Measurements from ENCODE around the gene SPATA4. TPM values are rescaled to one million over a fixed set of nuclear protein-coding genes. Genes with fewer than 3 reads are reported as not detected.

Gene SPATA4
- polyA plus RNA-seq, 1 experiment, result 0.09 TPM

DNA sequence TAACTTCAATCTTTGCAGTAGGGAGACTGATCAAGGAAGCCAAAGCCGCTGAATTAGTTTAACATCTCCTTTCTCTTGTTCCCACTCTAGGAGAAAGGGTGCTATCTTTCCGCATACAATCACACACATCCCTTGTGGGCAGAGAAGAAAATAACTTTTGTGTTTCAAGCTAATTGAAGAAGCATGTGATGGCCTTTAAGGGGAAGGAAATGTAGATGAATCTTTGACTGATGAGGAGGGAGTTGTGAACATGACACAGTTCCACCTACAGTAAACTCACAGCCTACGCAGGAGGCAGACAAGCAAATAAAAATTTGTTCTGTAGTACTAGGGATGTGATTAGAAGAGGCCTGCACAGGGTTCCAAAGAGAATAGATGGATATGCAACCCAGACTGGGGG lies 14.7 kb upstream of the SPATA4 start:
- no peak overlapping the region for H3K27ac ChIP-seq (ENCODE audit: low read depth, low read length)
- TF ChIP-seq, protein P1, sequence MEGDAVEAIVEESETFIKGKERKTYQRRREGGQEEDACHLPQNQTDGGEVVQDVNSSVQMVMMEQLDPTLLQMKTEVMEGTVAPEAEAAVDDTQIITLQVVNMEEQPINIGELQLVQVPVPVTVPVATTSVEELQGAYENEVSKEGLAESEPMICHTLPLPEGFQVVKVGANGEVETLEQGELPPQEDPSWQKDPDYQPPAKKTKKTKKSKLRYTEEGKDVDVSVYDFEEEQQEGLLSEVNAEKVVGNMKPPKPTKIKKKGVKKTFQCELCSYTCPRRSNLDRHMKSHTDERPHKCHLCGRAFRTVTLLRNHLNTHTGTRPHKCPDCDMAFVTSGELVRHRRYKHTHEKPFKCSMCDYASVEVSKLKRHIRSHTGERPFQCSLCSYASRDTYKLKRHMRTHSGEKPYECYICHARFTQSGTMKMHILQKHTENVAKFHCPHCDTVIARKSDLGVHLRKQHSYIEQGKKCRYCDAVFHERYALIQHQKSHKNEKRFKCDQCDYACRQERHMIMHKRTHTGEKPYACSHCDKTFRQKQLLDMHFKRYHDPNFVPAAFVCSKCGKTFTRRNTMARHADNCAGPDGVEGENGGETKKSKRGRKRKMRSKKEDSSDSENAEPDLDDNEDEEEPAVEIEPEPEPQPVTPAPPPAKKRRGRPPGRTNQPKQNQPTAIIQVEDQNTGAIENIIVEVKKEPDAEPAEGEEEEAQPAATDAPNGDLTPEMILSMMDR (IDR thresholded peaks at IDR 0.05; ENCODE audit: low read depth, low read length), result no peak
- ChIA-PET CTCF (no interaction called here), POLR2A (no interaction called here)
- DNase-seq (ENCODE audit: low read depth, low spot score), result no peak
- no peaks in the 10 kb centered on the region for H3K9me3 ChIP-seq (ENCODE audit: control insufficient read depth, insufficient read depth, low read length)
- H3K4me3 ChIP-seq (ENCODE audit: low read depth, low read length), result no peak overlapping the region
- no peaks in the 10 kb centered on the region for H3K27me3 ChIP-seq (ENCODE audit: control insufficient read depth, insufficient read depth, low read length)

DNA sequence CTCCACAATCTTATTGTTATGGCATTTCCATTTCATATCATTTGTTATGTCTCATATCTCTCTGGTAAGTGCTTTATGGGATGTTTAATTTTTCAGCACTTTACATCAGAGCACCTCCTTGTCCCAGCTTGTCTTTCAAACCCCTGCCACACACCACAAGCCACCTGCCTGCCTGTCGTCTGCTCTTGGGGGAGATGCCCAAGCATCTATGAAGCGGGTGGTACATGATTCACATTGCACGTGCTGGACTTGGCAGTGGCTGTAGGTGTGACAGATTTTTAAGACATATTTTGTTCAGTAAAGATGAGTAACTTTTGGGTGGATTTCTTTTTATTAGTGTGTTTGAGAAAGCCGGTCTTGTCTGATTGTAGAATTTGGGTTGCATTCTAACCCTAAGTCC lies 14.2 kb upstream of the SPATA4 start:
- H3K9me3 ChIP-seq (ENCODE audit: control insufficient read depth, insufficient read depth, low read length), result no peaks in the 10 kb centered on the region
- ChIA-PET POLR2A (no interaction called here), CTCF (no interaction called here)
- no peak for DNase-seq (ENCODE audit: low read depth, low spot score)
- H3K27me3 ChIP-seq (ENCODE audit: control insufficient read depth, insufficient read depth, low read length), result no peaks in the 10 kb centered on the region
- H3K4me3 ChIP-seq (ENCODE audit: low read depth, low read length), result no peak overlapping the region
- TF ChIP-seq, protein P1 (IDR thresholded peaks at IDR 0.05; ENCODE audit: low read depth, low read length), result no peak
- no peak overlapping the region for H3K27ac ChIP-seq (ENCODE audit: low read depth, low read length)

DNA sequence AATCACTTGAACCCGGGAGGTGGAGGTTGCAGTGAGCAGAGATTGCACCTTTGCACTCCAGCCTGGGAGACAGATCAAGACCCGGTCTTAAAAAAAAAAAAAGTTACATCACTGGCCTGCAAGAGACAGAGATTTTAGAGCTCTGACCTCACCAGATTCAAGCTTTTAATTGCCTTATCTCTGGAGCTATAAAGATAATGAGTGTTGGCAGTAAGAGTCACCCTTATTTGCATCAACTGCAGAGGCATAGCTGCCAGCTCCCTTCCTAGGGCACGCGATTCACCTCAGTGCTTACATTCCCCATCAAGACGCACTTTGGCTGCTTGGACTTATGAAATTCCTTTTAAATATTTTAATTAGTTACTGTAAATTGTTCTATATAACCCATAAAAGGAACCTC lies 12.5 kb upstream of the SPATA4 start:
- no peak overlapping the region for H3K4me3 ChIP-seq (ENCODE audit: low read depth, low read length)
- no peaks in the 10 kb centered on the region for H3K27me3 ChIP-seq (ENCODE audit: control insufficient read depth, insufficient read depth, low read length)
- ChIA-PET POLR2A (interaction anchor here (0.6 kb wide), 1 partner anchor 80 kb away, joined by 3 read pairs; no protein-coding TSS in a partner anchor), CTCF (interaction anchor here (0.6 kb wide), 1 partner anchor 138 kb away, joined by 3 read pairs; no protein-coding TSS in a partner anchor)
- TF ChIP-seq, protein P1 (IDR thresholded peaks at IDR 0.05; ENCODE audit: low read depth, low read length), result no peak
- no peak for DNase-seq (ENCODE audit: low read depth, low spot score)
- no peak overlapping the region for H3K27ac ChIP-seq (ENCODE audit: low read depth, low read length)
- no peaks in the 10 kb centered on the region for H3K9me3 ChIP-seq (ENCODE audit: control insufficient read depth, insufficient read depth, low read length)

DNA sequence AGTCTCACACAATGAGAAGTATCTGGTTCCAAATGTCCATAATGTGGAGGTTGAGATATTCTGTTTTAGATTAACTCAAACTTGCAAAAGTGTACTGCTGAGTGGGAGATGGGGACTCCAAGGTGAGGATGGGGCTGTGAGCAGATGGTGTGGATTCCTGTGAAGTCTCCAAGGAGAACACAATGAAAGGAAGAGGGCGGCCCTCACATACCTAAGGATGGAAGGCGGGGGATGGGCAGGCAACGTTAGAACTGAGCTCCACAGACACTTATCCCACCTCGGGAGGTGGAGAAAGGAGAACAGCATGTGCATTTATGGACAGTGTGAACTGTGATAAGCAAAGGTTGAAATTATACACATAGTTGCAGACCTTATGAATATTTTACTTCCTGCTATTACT lies 9.9 kb upstream of the SPATA4 start:
- TF ChIP-seq, protein P1 (IDR thresholded peaks at IDR 0.05; ENCODE audit: low read depth, low read length), result no peak
- H3K27me3 ChIP-seq (ENCODE audit: control insufficient read depth, insufficient read depth, low read length), result no peaks in the 10 kb centered on the region
- POLR2A ChIA-PET, result no interaction called here
- no peak overlapping the region for H3K4me3 ChIP-seq (ENCODE audit: low read depth, low read length)
- no peaks in the 10 kb centered on the region for H3K9me3 ChIP-seq (ENCODE audit: control insufficient read depth, insufficient read depth, low read length)
- CTCF ChIA-PET, result no interaction called here
- H3K27ac ChIP-seq (ENCODE audit: low read depth, low read length), result no peak overlapping the region
- DNase-seq (ENCODE audit: low read depth, low spot score), result no peak

DNA sequence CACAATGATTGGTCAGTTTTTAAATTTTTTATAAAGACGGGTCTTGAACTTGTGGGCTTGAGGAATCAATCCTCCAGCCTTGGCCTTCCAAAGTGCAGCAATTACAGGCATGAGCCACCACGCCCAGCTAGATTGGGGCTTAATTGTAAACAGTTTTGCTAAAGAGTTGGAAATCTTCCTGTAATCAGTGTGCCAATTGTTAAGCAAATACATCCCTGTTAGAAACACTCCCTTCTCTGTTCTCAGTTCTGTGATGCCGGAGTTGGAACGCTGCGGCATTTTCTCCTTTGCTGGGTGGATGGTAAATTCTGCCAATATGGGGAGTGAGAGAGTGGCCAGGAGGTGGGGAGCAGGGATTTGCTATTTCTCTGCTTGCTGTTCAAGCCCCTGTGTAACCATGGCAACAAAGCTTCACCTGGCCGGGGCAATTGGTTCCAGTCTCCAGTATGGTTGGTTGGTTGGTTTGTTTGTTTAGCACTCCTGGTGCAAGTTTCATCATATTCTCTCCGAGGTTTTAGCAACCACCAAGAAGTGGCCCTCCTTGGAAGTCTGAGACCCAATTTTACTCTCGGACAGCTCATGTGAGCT lies 3.0 kb upstream of the SPATA4 start:
- POLR2A ChIA-PET, result no interaction called here
- Histone ChIP-seq H3K27ac (ENCODE audit: low read depth, low read length) (no peak overlapping the region), H3K9me3 (ENCODE audit: control insufficient read depth, insufficient read depth, low read length) (no peaks in the 10 kb centered on the region), H3K4me3 (ENCODE audit: low read depth, low read length) (no peak overlapping the region), H3K27me3 (ENCODE audit: control insufficient read depth, insufficient read depth, low read length) (no peaks in the 10 kb centered on the region)
- DNase-seq (ENCODE audit: low read depth, low spot score), result no peak
- CTCF ChIA-PET, result no interaction called here
- TF ChIP-seq, protein P1 (IDR thresholded peaks at IDR 0.05; ENCODE audit: low read depth, low read length), result no peak
